GM19193 (cell line): ENCODE data around the gene SLC24A3.

Source experiments
- POLR2A ChIP-seq: IDR thresholded peaks from 4 replicates; pipeline ENCODE4 v1.6.1; 2011; ENCODE audit not compliant: insufficient read depth, insufficient read length; ENCODE audit errors: extremely low read depth

SLC24A3 gene

DNA sequence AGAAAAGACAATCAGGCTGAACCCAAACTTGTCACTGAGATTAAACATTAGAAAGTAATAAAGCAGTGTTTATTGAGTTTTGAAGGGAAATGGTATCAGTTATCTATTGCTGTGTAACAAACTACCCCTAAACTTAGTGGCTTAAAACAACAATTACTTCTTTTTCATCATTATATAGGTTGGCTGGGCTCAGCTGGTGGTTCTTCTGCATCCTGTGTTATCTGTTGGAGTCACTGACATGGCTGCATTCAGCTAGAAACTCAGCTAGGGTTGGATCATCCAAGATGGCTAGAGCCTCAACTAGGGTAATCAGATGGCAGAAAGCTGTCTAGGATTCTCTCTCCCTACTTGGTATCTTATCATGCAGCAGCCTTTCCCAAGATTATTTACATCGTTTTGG, 533.1 kb downstream of the SLC24A3 start:
- TF ChIP-seq POLR2A = no peak

DNA sequence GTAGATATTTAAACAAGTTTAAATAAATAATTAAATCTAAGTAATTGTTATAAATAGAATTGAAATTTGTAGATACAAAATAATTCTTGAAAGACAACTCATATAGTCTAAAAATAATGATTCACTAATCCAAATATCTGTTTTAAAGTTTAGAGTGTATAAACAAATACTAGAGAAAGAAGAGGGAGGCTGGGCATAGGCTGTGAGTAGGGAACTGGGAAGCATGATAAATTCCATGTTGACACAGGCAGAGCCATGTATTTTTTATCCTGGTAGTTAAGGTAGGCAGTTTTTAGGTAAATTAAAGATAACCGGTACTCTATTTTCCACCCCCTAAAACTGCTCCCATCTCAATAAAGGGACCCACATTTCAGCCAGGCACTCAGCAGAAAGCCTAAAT, 534.0 kb downstream of the SLC24A3 start:
- no peak for TF ChIP-seq POLR2A

DNA sequence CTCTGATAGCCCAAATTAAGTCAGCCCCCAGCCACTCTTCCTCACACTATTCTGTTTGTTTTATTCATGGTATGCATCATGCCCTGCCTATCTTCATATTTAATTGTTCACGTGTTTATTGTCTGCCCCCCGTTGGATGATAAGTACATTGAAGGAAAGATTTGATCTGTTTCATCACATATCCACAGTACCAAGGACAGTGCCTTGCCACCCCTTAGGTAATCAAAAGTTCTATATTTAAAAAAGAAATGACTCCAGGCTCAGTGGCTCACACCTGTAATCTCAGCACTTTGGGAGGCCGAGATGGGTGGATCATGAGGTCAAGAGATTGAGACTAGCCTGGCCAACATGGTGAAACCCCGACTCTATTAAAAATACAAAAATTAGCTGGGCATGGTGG, 535.5 kb downstream of the SLC24A3 start:
- TF ChIP-seq POLR2A = no peak

DNA sequence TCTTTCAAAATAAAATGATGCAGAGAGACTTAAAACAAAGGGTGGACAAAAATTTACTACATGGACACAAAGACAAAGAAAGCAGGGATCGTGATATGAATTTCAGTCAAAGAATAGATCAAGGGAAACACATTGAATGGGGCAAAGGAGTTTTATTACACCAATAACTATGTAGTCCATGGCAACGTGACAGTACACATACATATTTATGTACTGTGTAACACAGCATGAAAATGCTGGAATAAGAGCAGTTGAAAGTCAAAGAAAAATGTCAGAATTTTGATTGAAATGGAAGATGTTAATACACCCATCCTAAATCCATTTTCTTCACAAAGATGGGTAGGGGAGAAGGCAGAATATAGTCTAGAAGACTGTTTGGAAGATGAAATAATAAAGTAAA, 536.2 kb downstream of the SLC24A3 start:
- no peak for TF ChIP-seq POLR2A

DNA sequence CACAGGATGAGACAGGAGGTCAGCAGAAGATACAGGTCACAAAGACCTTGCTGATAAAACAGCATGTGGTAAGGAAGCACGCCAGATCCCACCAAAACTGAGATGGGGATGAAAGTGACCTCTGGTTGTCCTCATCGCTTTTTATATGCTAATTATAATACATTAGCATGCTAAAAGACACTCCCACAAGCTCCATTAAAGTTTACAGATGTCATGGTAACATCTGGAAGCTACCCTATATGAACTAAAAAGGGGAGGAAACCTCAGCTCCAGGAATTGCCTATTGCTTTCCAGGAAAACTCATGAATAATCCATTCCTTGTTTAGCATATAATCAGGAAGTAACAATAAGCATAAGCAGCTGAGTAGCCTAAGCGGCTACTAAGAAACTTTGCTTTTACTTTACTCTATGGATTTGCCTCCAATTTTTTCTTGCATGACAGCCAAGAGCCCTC, 537.2 kb downstream of the SLC24A3 start:
- TF ChIP-seq POLR2A = no peak

DNA sequence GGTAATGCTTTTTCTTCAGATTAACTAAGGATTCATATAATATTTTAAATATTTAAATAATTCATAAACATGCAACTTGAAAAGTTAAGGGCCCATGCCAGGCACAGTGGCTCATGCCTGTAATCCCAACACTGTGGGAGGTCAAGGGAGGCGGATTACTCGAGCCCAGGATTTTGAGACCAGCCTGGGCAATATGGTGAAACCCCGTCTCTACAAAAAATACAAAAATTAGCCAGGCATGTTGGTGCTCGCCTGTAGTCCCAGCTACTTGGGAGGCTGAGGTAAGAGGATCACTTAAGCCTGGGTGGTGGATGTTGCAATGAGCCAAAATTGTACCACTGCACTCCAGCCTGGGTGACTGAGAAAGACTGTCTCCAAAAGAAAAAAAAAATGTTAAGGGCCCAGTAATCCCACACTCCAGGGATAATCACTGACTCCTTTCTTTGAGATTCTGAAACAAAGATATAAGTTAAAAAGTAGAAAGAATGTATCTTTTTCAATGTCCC, 537.7 kb downstream of the SLC24A3 start:
- no peak for TF ChIP-seq POLR2A

DNA sequence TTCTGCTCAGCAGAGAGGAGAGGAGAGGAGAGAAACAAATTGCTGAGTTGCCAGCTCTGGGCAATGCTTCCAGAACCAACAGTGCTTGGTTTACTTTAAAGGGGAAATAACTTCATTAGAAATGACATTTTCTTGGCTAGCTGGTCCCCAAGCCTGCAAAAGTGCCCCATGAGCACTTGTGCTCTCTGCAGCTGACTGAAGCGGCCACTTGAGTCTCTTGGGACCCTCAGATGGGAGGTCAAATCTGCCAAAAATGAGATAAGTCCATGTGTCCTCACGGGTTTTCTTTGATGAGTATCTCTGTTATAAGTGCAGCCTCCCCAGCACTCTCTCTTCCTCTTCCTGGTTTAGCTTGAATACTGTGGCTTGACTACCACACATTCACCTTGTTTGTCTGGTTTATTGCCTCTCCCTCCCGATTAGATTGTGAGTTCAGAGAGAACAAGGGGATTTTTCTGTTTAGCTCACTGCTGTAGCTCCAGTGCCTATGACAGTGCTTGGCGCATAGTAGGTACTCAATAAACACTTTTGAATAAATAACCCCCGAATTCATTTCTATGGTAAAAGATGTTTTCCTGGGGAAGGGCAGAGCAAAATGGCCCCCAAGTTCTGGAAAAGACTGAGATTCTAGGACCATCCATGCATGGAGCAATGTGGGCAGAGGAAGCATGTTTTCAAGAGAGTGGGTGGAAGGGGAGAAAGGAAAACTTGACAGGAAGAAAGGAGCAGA, 538.6 kb downstream of the SLC24A3 start:
- TF ChIP-seq POLR2A = no peak

DNA sequence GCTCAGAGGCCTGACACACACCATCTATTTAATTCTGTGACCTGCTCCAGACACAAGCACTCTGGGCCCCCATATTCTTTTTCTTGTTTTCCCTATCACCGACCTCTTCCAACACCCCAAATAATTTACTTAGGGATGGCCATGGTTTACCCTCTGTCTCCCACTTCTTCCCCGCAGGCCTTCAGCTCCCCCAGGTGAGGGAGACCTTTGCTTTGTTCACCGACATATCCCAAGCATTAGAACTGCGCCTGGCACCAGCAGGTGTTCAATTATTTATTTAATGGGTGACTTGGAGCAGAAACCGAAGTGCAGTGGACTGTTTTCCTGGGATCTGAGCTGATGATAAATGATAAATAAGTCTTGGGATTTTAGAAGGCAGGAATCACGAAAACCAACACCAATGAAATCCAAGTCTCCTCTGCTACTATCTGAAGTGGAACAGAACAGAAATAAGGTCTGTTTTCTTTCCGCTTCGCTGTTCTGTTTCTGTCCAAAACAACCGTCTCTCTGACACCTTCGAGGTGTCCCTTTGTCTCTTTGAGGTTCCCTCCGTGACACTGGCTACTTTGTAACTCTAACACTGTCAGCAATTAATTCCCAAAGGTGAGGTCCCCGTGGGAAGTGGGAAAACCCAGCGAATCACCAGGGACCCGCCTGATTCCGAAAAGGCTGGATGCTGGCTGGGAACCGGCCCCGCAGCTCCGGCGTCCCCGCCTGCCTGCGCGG, 544.5 kb downstream of the SLC24A3 start:
- no peak for TF ChIP-seq POLR2A

DNA sequence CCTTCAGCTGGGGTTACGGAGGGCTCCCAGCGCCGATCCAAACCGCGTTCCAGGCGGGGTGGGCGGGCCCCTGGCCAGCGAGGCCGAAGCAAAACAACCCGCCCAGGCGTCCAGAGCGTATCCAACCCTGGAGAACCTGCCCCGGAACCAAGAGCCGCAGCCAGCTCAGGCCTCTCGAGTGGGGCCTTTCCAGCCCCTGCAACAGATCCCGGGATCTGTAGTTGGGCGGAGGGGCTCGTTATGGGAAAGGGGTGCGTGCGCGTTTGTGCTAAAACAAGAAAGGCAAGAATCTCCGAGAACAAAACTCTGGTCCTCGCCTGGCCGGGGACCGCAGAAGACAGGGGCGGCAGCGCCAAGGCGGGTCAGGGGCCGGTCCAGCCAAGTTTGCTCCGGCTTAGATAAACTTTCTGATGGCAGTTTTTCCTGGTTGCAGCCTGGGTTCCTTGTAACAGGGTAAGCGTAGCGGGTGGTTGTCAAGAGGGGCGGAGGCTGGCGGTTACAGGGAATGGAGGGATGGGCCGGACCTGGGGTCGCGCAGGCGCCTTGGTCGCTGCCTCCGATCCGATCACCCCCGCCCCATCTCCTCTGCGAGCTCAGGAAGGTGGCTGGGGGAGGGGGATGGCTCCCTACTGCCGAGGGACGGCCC, 545.2 kb downstream of the SLC24A3 start:
- TF ChIP-seq POLR2A = no peak

DNA sequence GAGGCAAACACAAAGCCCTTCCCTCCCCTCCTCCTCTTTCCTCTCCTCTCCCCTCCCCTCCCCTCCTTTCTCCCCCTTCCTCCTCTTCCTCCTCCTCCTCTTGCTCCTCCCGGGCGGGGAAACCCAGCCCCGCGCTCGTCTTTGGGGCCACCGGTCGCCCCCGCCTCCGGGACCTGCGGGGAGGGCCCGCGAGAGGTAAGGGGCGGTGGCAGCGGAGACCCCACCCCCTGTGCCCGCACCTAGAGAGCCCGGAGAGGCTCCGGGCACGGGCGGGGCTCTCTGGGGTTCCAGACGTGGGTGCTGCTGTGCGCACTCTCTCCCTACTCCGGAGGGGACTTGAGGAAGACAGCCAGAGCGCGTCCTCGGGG, 545.7 kb downstream of the SLC24A3 start, which contains the start of gene RIN2:
Gene RIN2 (plus strand): TSS at position 126 of the 368 bp plus-strand sequence. CDS start 131,344 bp downstream, outside the sequence.
- TF ChIP-seq POLR2A = no peak

DNA sequence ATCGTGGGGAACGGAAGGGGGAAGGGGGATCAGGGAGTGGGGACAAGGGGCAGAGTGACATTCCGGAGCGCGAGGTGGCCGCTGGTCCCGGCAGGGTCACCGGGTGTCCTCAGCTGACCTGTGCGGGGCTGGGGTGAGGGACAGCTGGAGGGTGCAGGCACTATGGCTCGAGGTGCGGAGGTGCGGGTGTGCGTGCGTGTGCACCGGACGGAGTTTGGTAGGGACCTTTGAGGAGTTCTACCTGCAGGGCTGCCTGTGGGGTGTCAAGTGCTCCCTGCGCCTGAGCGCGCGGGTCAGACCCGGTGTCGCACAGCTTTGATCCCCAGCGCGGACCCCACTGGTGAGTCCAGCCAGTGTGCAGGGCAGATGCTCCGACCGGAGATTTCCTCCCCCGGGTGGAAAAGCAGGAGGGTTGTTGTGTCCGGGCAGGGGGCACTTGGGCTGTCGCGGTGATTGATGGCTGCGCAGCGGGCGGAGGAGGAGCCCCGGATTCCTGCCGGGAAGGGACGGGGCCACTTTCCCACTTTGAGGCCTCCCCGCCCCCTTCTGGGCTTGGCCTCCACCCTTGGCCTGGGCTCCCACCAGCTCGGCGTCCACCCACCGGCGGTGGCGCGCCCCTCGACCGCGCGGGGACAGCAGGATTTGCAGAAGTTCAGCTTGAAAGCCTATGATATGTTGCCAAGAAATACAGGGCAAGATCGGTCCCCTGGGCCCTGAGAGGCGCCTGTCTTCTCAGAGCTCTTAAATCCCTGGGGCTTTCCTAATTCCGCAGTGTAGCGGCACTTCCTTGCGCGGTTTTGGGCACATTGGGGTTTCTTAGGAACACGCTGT, 546.3 kb downstream of the SLC24A3 start:
- TF ChIP-seq POLR2A = no peak

DNA sequence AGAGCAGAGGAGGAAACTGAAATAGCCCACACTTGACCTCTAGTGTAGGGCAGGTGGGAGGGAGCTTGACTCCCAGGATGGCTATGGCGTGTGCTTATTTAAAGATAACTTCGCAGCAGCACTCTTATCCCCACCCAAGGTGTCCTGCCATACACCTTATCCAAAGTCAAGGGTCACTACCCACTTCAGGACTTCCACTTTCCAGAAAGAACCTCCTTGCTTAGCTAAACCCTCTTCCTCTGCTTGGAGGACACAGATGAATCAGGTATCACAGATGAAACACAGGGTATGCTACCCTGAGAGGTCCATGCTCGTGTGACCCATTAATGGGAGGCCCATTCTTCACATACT, 547.9 kb downstream of the SLC24A3 start:
- TF ChIP-seq POLR2A = no peak

DNA sequence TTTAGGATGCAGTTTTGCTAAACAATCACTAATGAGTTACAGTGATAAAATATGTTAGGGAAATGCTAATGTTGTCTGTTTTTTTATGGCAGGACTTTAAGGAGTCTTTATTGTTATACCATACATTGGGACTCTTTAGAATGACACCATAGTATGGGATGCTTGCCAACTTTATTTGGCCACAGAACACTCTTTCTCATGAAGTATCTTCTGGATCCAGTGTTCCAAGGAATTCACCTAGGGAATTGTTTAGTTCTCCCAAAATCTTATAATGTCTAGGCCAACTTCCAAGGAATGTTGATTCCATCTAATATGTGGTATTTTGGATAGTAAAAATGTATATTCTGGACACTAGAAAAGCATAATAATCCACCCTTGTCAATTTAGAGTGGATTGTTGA, 548.9 kb downstream of the SLC24A3 start:
- no peak for TF ChIP-seq POLR2A

DNA sequence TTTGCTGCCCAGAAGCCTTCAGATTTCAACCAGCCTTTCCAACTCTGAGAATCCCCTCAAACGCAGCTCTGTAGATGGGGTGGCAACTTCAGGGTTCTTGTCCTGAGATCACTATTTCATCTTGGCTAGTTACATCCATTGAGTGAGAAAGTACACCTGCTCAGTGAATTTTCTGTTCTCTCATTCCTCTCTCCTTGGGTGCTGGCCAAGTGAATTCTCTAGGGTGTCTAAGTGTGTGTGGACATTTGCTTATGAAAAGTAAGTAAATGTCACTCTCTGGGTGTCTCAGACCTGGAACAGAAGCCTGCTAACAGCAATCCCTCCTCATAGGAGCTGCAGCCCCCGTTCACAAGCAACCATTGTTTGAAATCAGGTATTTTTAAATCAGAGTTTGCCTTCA, 549.4 kb downstream of the SLC24A3 start:
- TF ChIP-seq POLR2A = no peak

DNA sequence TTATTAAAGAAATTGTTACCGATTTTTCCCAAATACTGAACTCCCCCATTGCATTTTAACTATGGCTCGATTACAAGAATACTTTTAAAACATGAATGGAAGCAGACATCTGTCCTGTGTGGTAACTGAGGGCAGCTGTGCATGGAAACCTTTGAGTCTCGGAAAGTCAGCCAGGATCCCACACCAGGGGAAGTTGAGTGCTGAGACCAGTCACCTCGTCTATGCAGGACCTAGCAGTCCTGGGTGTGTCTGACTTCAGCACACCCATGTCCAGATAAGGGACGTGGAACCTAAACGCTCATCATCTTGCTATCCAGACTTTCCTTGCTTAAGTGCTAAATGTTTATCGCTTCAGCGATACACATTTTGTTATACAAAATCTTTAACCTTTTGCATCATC, 551.8 kb downstream of the SLC24A3 start:
- TF ChIP-seq POLR2A = no peak
